Fibroblast of gingiva (primary cell): ENCODE results near the gene PEX19.

Experiments
- DNase-seq: peaks from one replicate; pipeline ENCODE4 v3.0.0-alpha.2; 2011; ENCODE audit warnings: low read depth

The PEX19 gene

GRCh38 chr1:160237558-160237957, 47.4 kb downstream of the PEX19 start:
- DNase-seq, result no peak

GRCh38 chr1:160236806-160237205, 48.1 kb downstream of the PEX19 start:
- DNase-seq, result no peak

- DNase-seq, result no peak
These were observed 52.0 kb downstream of the PEX19 start for GRCh38 chr1:160232911-160233310.

- no peak for DNase-seq
These were observed 56.5 kb downstream of the PEX19 start for GRCh38 chr1:160228431-160228830.

- no peak for DNase-seq
These were observed 57.4 kb downstream of the PEX19 start for GRCh38 chr1:160227561-160227960.

GRCh38 chr1:160227034-160227433, 57.9 kb downstream of the PEX19 start:
- DNase-seq, result no peak
